Measurements from ENCODE around the gene REEP6.

Gene REEP6

GRCh38 chr19:1514295-1514661 is 23.3 kb downstream of the REEP6 start:
- no peak for TF ChIP-seq CTCF (IDR thresholded peaks at IDR 0.05)

GRCh38 chr19:1514986-1515721 is 24.2 kb downstream of the REEP6 start:
- no peak for TF ChIP-seq CTCF (IDR thresholded peaks at IDR 0.05)

GRCh38 chr19:1516395-1516753 is 25.4 kb downstream of the REEP6 start:
- TF ChIP-seq CTCF (IDR thresholded peaks at IDR 0.05), result no peak

DNA sequence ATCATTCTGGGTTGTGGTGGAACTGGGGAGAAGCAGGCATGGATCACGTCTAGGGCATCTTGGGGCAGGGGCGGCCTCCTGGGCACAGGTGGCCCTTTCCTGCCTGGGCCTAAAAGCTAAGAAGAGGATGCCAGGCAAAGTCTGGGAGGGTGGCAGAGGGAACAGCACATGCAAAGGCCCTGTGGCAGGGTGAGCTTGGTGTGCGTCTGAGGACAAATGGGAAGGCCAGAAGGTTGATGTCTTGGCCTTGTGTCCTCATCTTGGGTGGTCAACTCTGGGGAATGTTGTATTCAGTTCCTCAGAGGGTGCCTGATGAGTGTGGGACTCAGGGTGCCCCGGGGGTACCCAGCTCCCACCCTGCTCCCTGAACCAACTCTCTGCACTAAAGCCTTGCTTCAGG is 27.5 kb downstream of the REEP6 start:
- TF ChIP-seq CTCF (IDR thresholded peaks at IDR 0.05), result no peak

- no peak for TF ChIP-seq CTCF (IDR thresholded peaks at IDR 0.05)
These were observed 29.3 kb downstream of the REEP6 start for GRCh38 chr19:1520203-1520780.

- no peak for TF ChIP-seq CTCF (IDR thresholded peaks at IDR 0.05)
These were observed 30.7 kb downstream of the REEP6 start for GRCh38 chr19:1521636-1522035.

- no peak for TF ChIP-seq CTCF (IDR thresholded peaks at IDR 0.05)
These were observed 31.1 kb downstream of the REEP6 start for GRCh38 chr19:1522061-1522460.

Measured in LNCAP (cell line).